MM.1S (cell line): ENCODE results near the gene TGFB2.

ENCODE experiments used
- DNase-seq: peaks from one replicate; pipeline ENCODE4 v3.0.0-alpha.2; 2015
- H2AFZ ChIP-seq: fragments of 300-600 bp; sonication (generic); 2 replicates; pipeline ENCODE4 v1.6.0; 2016; ENCODE audit warnings: antibody characterized with exemption, low read length
- H3F3A ChIP-seq: fragments of 300-600 bp; sonication (generic); 2 replicates; pipeline ENCODE4 v1.6.1; 2016; ENCODE audit warnings: mild to moderate bottlenecking, antibody characterized with exemption, low read length, moderate library complexity, mixed read lengths; ENCODE audit not compliant: insufficient read depth
- H3K27ac ChIP-seq: fragments of 300-600 bp; sonication (generic); 2 replicates; pipeline ENCODE4 v1.5.1; 2016; ENCODE audit warnings: mild to moderate bottlenecking, low read length
- H3K27me3 ChIP-seq: fragments of 300-600 bp; sonication (generic); replicated peaks from 2 replicates; pipeline ENCODE4 v1.6.0; 2016; ENCODE audit warnings: low read length; ENCODE audit not compliant: insufficient read depth
- H3K36me3 ChIP-seq: fragments of 300-600 bp; sonication (generic); replicated peaks from 2 replicates; pipeline ENCODE4 v1.6.1; 2016; ENCODE audit warnings: mild to moderate bottlenecking, low read length, mixed read lengths; ENCODE audit not compliant: insufficient read depth
- H3K4me1 ChIP-seq: fragments of 300-600 bp; sonication (generic); 2 replicates; pipeline ENCODE4 v1.6.1; 2016; ENCODE audit warnings: low read length, mixed read lengths
- H3K4me2 ChIP-seq: fragments of 300-600 bp; sonication (generic); 2 replicates; pipeline ENCODE4 v1.6.0; 2016; ENCODE audit warnings: low read depth, low read length
- H3K4me3 ChIP-seq: fragments of 300-600 bp; sonication (generic); 2 replicates; pipeline ENCODE4 v1.5.1; 2016; ENCODE audit warnings: low read length, mixed read lengths
- H3K79me2 ChIP-seq: fragments of 300-600 bp; sonication (generic); 2 replicates; pipeline ENCODE4 v1.6.1; 2016; ENCODE audit warnings: mixed run types, low read length, mixed read lengths
- H3K9ac ChIP-seq: fragments of 300-600 bp; sonication (generic); 2 replicates; pipeline ENCODE4 v1.6.1; 2016; ENCODE audit warnings: low read length, mixed read lengths
- H3K9me2 ChIP-seq: fragments of 300-600 bp; sonication (generic); replicated peaks from 2 replicates; pipeline ENCODE4 v1.6.1; 2016; ENCODE audit warnings: mild to moderate bottlenecking, low read length, mixed read lengths; ENCODE audit not compliant: insufficient read depth
- H3K9me3 ChIP-seq: fragments of 300-600 bp; sonication (generic); replicated peaks from 2 replicates; pipeline ENCODE4 v1.6.1; 2016; ENCODE audit warnings: mild to moderate bottlenecking, low read length, mixed read lengths; ENCODE audit not compliant: insufficient read depth
- H4K20me1 ChIP-seq: fragments of 300-600 bp; sonication (generic); 2 replicates; pipeline ENCODE4 v1.6.1; 2016; ENCODE audit warnings: mild to moderate bottlenecking, low read length, moderate library complexity, mixed read lengths; ENCODE audit not compliant: insufficient read depth
- CTCF ChIP-seq: fragments of 300-600 bp; sonication (generic); IDR thresholded peaks from 2 replicates; pipeline ENCODE4 v1.5.1; 2016; ENCODE audit warnings: antibody characterized with exemption, low read length, mixed read lengths
- EZH2 ChIP-seq: fragments of 300-600 bp; sonication (generic); optimal IDR thresholded peaks from 2 replicates; pipeline ENCODE3; 2017; ENCODE audit warnings: low read depth, mild to moderate bottlenecking, antibody characterized with exemption, low read length, mixed read lengths
- EZH2phosphoT487 ChIP-seq: fragments of 300-600 bp; sonication (generic); IDR thresholded peaks from 2 replicates; pipeline ENCODE4 v1.6.1; 2018; ENCODE audit warnings: antibody characterized with exemption, low read length

TGFB2 gene

GRCh38 chr1:218344814-218345672, at the start of gene TGFB2:
TSS of gene TGFB2 (plus strand) at chr1:218345336. CDS start at chr1:218346702, 1,366 bp downstream.
- peak; percentile 53 for DNase-seq
- H3K27me3 ChIP-seq, result peaks cover 12% of the 10 kb centered on the region
- H3K9me3 ChIP-seq, result no peaks in the 10 kb centered on the region
- H3K4me2 ChIP-seq, result peak within 1 kb of the TSS; percentile 72
- H3K9me2 ChIP-seq, result no peaks in the 10 kb centered on the region
- 0 out of 2 replicates have a peak, but pooled peaks cover 8% of the 10 kb centered on the region for H3F3A ChIP-seq
- H3K4me1 ChIP-seq, result peaks cover 6% of the 10 kb centered on the region; the same call in 1 of the 2 replicates
- peak within 1 kb of the TSS; percentile 84 for H2AFZ ChIP-seq
- peak within 1 kb of the TSS; percentile 72 for H3K4me3 ChIP-seq
- H3K79me2 ChIP-seq, result no peaks in the 10 kb centered on the region
- peak within 1 kb of the TSS; percentile 4; the same call in 1 of the 2 replicates for H3K27ac ChIP-seq
- no peaks in the 10 kb centered on the region for H4K20me1 ChIP-seq
- peak within 1 kb of the TSS; percentile 53 for H3K9ac ChIP-seq
- no peaks in the 10 kb centered on the region for H3K36me3 ChIP-seq
- no peak for TF ChIP-seq EZH2phosphoT487
- no peak for TF ChIP-seq EZH2
- TF ChIP-seq CTCF, result no peak

GRCh38 chr1:218296162-218296561, 49.0 kb upstream of the TGFB2 start:
- Histone ChIP-seq H3K9ac (no peak overlapping the region), H3K4me3 (no peak overlapping the region), H3K27me3 (no peaks in the 10 kb centered on the region), H3K9me2 (no peaks in the 10 kb centered on the region), H3K79me2 (peaks cover 86% of the 10 kb centered on the region), H3F3A (no peaks in the 10 kb centered on the region), H3K4me2 (no peak overlapping the region), H3K36me3 (0 out of 2 replicates have a peak, but pooled peaks cover 5% of the 10 kb centered on the region), H3K4me1 (no peaks in the 10 kb centered on the region), H3K27ac (no peak overlapping the region), H3K9me3 (no peaks in the 10 kb centered on the region), H2AFZ (no peak overlapping the region), H4K20me1 (peaks cover 5% of the 10 kb centered on the region; the same call in 1 of the 2 replicates)
- DNase-seq, result no peak
- TF ChIP-seq CTCF (no peak), EZH2 (no peak), EZH2phosphoT487 (no peak)

- peaks cover 87% of the 10 kb centered on the region for H3K79me2 ChIP-seq
- no peak for DNase-seq
Measured at GRCh38 chr1:218297461-218297860, 47.7 kb upstream of the TGFB2 start.

More at GRCh38 chr1:218297461-218297860, 47.7 kb upstream of the TGFB2 start:
- no peaks in the 10 kb centered on the region for H3K27me3 ChIP-seq
- H3F3A ChIP-seq, result no peaks in the 10 kb centered on the region
- no peak overlapping the region for H3K27ac ChIP-seq
- no peaks in the 10 kb centered on the region for H3K4me1 ChIP-seq
- H3K4me2 ChIP-seq, result no peak overlapping the region
- H3K4me3 ChIP-seq, result no peak overlapping the region
- peaks cover 5% of the 10 kb centered on the region; the same call in 1 of the 2 replicates for H4K20me1 ChIP-seq
- H2AFZ ChIP-seq, result no peak overlapping the region
- TF ChIP-seq EZH2phosphoT487, result no peak
- TF ChIP-seq EZH2, result no peak
- TF ChIP-seq CTCF, result no peak
- 0 out of 2 replicates have a peak, but pooled peaks cover 5% of the 10 kb centered on the region for H3K36me3 ChIP-seq
- no peaks in the 10 kb centered on the region for H3K9me3 ChIP-seq
- H3K9me2 ChIP-seq, result no peaks in the 10 kb centered on the region
- H3K9ac ChIP-seq, result no peak overlapping the region
